Mesenchymal stem cell (in vitro differentiated cells and primary cell): ENCODE measurements around the gene CSNK1D.
A peak's percentile ranks its signal among the peaks of the same experiment; 100 is the strongest.

Source experiments
- DNase-seq: peaks from one replicate; pipeline ENCODE4 v3.0.0-alpha.2; 2013
- H2AFZ ChIP-seq: one replicate; pipeline ENCODE4 v1.6.1; 2013; ENCODE audit warnings: low read depth, mild to moderate bottlenecking, control low read depth, inconsistent platforms, low read length, moderate library complexity
- H2AK5ac ChIP-seq: 2 replicates; pipeline ENCODE4 v1.6.1; 2013; ENCODE audit warnings: low read length, moderate library complexity, mild to moderate bottlenecking, inconsistent platforms; ENCODE audit not compliant: severe bottlenecking
- H2BK120ac ChIP-seq: one replicate; pipeline ENCODE4 v1.6.1; 2013; ENCODE audit warnings: low read depth, mild to moderate bottlenecking, inconsistent platforms, low read length, moderate library complexity
- H2BK12ac ChIP-seq, 2 experiments: one replicate each; pipeline ENCODE4 v1.6.1; 2013; ENCODE audit warnings: inconsistent platforms in 2 of 2, low read length in 2 of 2, mild to moderate bottlenecking in 2 of 2, moderate library complexity in 2 of 2, control low read depth in 1 of 2
- H2BK15ac ChIP-seq: one replicate; pipeline ENCODE4 v1.6.1; 2013; ENCODE audit warnings: mild to moderate bottlenecking, low read depth, inconsistent platforms; ENCODE audit not compliant: poor library complexity, severe bottlenecking
- H2BK5ac ChIP-seq: 2 replicates; pipeline ENCODE4 v1.6.1; 2013; ENCODE audit warnings: low read depth, mild to moderate bottlenecking, low read length, control low read depth, inconsistent platforms; ENCODE audit not compliant: poor library complexity, severe bottlenecking
- H3K14ac ChIP-seq, 2 experiments: one replicate each; pipeline ENCODE4 v1.6.1; 2013; ENCODE audit warnings: inconsistent platforms in 2 of 2, low read length in 2 of 2, control low read depth in 1 of 2, mild to moderate bottlenecking in 1 of 2, moderate library complexity in 1 of 2
- H3K18ac ChIP-seq, 2 experiments: one replicate each; pipeline ENCODE4 v1.6.1; 2013; ENCODE audit warnings: inconsistent platforms in 2 of 2, low read length in 2 of 2, control low read depth in 1 of 2, low read depth in 1 of 2, mild to moderate bottlenecking in 1 of 2
- H3K23ac ChIP-seq, 2 experiments: one replicate each; pipeline ENCODE4 v1.6.1; 2013; ENCODE audit warnings: inconsistent platforms in 2 of 2, low read length in 2 of 2, mild to moderate bottlenecking in 2 of 2, moderate library complexity in 2 of 2, control low read depth in 1 of 2
- H3K27ac ChIP-seq: 2 replicates; pipeline ENCODE4 v1.5.1; 2013; ENCODE audit warnings: mild to moderate bottlenecking, moderate library complexity, low read length, control low read depth, inconsistent platforms; ENCODE audit not compliant: poor library complexity, severe bottlenecking
- H3K27me3 ChIP-seq, 2 experiments: 2 replicates each; pipeline versions ENCODE4 v1.6.1 to v1.7.0; 2013; ENCODE audit warnings: low read length in 2 of 2, mild to moderate bottlenecking in 2 of 2, moderate library complexity in 2 of 2, control low read depth in 1 of 2, inconsistent platforms in 1 of 2; ENCODE audit not compliant: control insufficient read depth in 1 of 2, insufficient read depth in 1 of 2
- H3K36me3 ChIP-seq, 2 experiments: 2 replicates each; pipeline versions ENCODE4 v1.6.1 to v1.7.0; 2013; ENCODE audit warnings: low read length in 2 of 2, control low read depth in 1 of 2, inconsistent platforms in 1 of 2, low read depth in 1 of 2, mild to moderate bottlenecking in 1 of 2; ENCODE audit not compliant: insufficient read depth in 2 of 2, control insufficient read depth in 1 of 2
- H3K4ac ChIP-seq, 2 experiments: one replicate each; pipeline ENCODE4 v1.6.1; 2013; ENCODE audit warnings: inconsistent platforms in 2 of 2, low read length in 2 of 2, mild to moderate bottlenecking in 2 of 2, moderate library complexity in 2 of 2, control low read depth in 1 of 2, low read depth in 1 of 2
- H3K4me1 ChIP-seq: 2 replicates; pipeline ENCODE4 v1.6.1; 2013; ENCODE audit warnings: low read depth, low read length, control low read depth; ENCODE audit not compliant: control insufficient read depth, insufficient read depth
- H3K4me2 ChIP-seq: 2 replicates; pipeline ENCODE4 v1.6.1; 2013; ENCODE audit warnings: low read length, mild to moderate bottlenecking, inconsistent platforms; ENCODE audit not compliant: poor library complexity, severe bottlenecking
- H3K4me3 ChIP-seq, 2 experiments: 2 replicates each; pipeline versions ENCODE4 v1.5.1 to v1.7.0; 2013; ENCODE audit warnings: low read length in 2 of 2, mild to moderate bottlenecking in 2 of 2, control low read depth in 1 of 2, low read depth in 1 of 2; ENCODE audit not compliant: insufficient read depth in 1 of 2
- H3K79me1 ChIP-seq: replicated peaks from 2 replicates; pipeline ENCODE4 v1.6.1; 2013; ENCODE audit warnings: mild to moderate bottlenecking, control low read depth, low read length, inconsistent platforms; ENCODE audit not compliant: poor library complexity, severe bottlenecking
- H3K9ac ChIP-seq: 2 replicates; pipeline ENCODE4 v1.7.0; 2013; ENCODE audit warnings: mild to moderate bottlenecking, low read length, moderate library complexity
- H3K9me3 ChIP-seq: 2 replicates; pipeline ENCODE4 v1.7.0; 2013; ENCODE audit warnings: mild to moderate bottlenecking, low read length; ENCODE audit not compliant: control insufficient read depth
- H4K8ac ChIP-seq: one replicate; pipeline ENCODE4 v1.6.1; 2013; ENCODE audit warnings: inconsistent platforms, mild to moderate bottlenecking, low read length, moderate library complexity
- H4K91ac ChIP-seq: one replicate; pipeline ENCODE4 v1.6.1; 2013; ENCODE audit warnings: mild to moderate bottlenecking, low read length, inconsistent platforms
- WGBS: methylation state at CpG from one replicate; pipeline ENCODE4 v1.1.7; 2013; ENCODE audit warnings: mixed read lengths; 5-methylcytosine and 5-hydroxymethylcytosine counted together

CSNK1D gene

DNA sequence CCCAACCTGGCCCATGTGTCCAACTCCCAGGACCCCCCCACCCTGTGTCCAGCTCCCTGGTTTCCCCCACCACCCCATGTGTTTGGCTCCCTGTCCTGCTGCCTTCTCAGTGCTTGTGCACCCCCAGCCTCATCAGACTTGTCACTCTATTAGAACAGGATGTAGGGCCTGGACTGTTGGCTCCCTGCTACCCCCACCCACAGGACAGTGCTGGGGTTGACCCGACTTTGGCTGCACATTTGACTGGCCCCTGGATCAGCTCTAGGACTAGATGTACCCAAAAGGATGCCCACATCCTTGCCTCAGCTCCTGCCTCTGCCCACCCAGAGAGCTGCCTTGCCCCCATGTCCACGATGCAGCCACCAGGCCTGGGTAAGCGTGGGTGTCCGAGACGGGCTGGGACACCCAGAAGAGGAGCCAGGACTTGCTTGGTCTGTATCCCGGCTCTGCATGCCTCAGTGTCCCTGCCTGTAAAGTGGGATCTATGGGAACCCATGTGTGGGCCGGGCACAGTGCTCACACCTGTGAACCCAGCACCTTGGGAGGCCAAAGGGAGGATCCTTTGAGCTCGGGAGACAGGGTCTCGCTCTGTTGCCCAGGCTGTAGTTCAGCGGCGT, 59.4 kb downstream of the CSNK1D start:
- H3K4me2 ChIP-seq, result no peak overlapping the region
- WGBS, result 97% methylated on average over 11 of the region's 11 CpGs
- peak overlapping the region; percentile 8 to 54 for H3K18ac ChIP-seq
- peak overlapping the region; percentile 45 for H4K8ac ChIP-seq
- no peak overlapping the region for H3K23ac ChIP-seq
- H3K9me3 ChIP-seq, result no peaks in the 10 kb centered on the region
- no peak overlapping the region for H2AK5ac ChIP-seq
- no peak overlapping the region for H3K9ac ChIP-seq
- H2BK12ac ChIP-seq, result peak overlapping the region; percentile 85 to 98
- no peak overlapping the region for H2AFZ ChIP-seq
- H3K79me1 ChIP-seq, result peaks cover 22% of the 10 kb centered on the region
- no peak overlapping the region for H3K27ac ChIP-seq
- no peak overlapping the region for H3K4me3 ChIP-seq
- H3K14ac ChIP-seq, result peak overlapping the region in 1 of 2 experiments; percentile 79
- H3K36me3 ChIP-seq, result peaks cover 0 to 2% of the 10 kb centered on the region in 2 experiments
- no peak for DNase-seq
- peaks cover 55% of the 10 kb centered on the region for H3K4me1 ChIP-seq
- peak overlapping the region; percentile 93 for H4K91ac ChIP-seq
- H2BK120ac ChIP-seq, result peak overlapping the region; percentile 56
- peak overlapping the region; percentile 55 to 59 for H3K4ac ChIP-seq
- H2BK15ac ChIP-seq, result peak overlapping the region; percentile 84
- no peak overlapping the region for H2BK5ac ChIP-seq
- no peaks in the 10 kb centered on the region for H3K27me3 ChIP-seq

DNA sequence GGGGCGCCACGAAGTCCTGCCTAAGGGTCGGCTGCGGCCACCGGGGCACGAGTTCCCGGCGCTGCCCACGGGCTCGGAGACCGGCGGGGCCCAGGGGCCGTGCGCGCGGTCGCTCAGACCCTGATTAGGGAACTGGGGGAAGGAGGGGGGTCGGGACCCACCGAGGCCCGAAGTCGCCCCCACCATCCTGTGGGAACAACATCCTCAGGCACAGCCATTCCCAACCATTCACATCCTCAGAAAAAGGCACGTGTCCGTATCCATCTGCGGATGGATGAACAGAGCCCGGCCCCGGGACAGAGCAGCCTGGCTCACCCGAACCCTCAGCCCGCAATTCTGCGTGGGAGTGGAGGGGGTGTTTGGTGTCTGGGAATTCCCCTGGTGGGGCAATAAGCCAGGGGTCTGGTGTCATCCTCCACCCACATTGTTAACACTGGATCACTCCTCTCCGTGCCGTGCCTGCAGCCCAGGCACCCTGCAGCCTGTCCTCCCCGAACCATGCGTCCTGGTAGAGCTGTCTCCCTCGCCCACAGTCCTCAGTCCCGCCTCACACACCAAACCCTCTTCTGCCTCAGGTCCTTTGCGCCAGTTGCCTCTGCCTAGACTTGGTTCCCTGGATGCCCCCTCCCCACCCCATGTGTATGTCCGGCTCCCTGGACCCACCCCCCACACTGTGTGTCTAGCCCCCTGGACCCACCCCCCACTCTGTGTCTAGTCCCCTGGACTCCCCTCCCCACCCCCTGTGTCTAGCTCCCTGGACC, 60.1 kb downstream of the CSNK1D start:
- peak overlapping the region in 1 of 2 experiments; percentile 38 for H3K14ac ChIP-seq
- DNase-seq, result peak; percentile 89
- peak overlapping the region; percentile 99 for H4K91ac ChIP-seq
- no peak overlapping the region for H2AK5ac ChIP-seq
- H2BK120ac ChIP-seq, result peak overlapping the region; percentile 100
- H3K4me3 ChIP-seq, result peak overlapping the region; percentile 76 to 82
- H2BK15ac ChIP-seq, result peak overlapping the region; percentile 96
- H3K27ac ChIP-seq, result no peak overlapping the region
- peak overlapping the region; percentile 97 for H2BK5ac ChIP-seq
- WGBS, result 24% methylated on average over 16 of the region's 37 CpGs
- H3K9me3 ChIP-seq, result no peaks in the 10 kb centered on the region
- peak overlapping the region in 1 of 2 experiments; percentile 77 for H3K23ac ChIP-seq
- H3K36me3 ChIP-seq, result peaks cover 0 to 2% of the 10 kb centered on the region in 2 experiments
- peak overlapping the region; percentile 96 to 98 for H3K4ac ChIP-seq
- H4K8ac ChIP-seq, result peak overlapping the region; percentile 89
- H3K27me3 ChIP-seq, result no peaks in the 10 kb centered on the region
- H3K18ac ChIP-seq, result peak overlapping the region; percentile 93 to 99
- H3K4me2 ChIP-seq, result peak overlapping the region; percentile 94
- peak overlapping the region; percentile 52 to 92 for H2BK12ac ChIP-seq
- H3K9ac ChIP-seq, result peak overlapping the region; percentile 86
- peak overlapping the region; percentile 92 for H2AFZ ChIP-seq
- peaks cover 17% of the 10 kb centered on the region for H3K79me1 ChIP-seq
- peaks cover 48% of the 10 kb centered on the region for H3K4me1 ChIP-seq

DNA sequence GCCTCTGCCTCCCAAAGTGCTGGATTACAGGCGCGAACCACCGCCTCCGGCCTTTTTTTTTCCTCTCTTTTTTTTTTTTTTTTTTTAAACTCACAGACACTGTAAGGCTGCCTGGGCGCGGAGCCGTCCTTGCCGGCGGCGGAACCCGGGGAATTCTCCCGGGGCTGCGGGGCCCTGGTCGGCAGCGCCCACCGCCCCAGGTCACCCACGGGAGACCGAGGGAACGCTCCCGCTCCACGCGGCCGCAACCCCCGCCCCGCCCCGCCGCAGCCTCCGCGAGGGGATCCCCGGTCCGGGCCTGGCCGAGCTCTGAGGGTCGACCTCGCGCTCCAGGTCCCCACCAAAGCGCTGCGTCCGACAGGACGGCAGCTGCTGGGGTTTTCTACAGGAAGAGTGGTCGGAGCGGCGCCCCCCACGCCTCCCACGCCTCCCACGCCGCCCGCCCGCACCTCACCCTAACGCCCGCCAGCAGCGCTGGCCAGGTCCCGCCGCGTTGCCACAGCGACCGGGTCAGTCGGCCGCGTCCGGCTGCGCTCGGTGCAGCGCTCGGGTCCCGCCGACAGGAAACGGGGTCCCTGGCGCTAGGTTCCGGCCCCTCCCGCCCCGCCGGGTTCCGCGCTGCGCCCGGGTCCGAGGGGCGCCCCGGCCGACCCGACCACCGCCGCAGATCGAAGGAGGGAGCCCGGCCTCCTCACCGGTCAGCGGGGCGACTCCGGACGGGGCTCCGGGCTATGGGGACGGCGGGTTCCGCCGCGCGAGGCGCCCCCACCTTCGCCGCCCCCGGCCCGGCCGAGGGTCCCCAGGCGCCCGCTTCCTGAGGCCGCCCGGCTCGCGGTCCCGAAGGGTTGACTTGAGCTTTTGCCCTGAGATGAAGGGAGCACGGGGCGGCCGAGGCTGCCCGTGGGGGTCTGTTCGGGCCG, 60.9 kb downstream of the CSNK1D start, which contains the start of gene CCDC57:
Gene CCDC57, minus strand, starts transcription at position 512 of the 920 bp plus-strand sequence. CDS start 10,898 bp downstream, outside the sequence.
- Histone ChIP-seq H3K27ac (no peak within 1 kb of the TSS), H2BK5ac (peak within 1 kb of the TSS; percentile 97), H3K4me2 (peak within 1 kb of the TSS; percentile 94), H3K27me3 (no peaks in the 10 kb centered on the region), H3K79me1 (peaks cover 17% of the 10 kb centered on the region), H3K23ac (peak within 1 kb of the TSS in 1 of 2 experiments; percentile 77), H3K4me3 (peak within 1 kb of the TSS; percentile 76 to 82), H2BK120ac (peak within 1 kb of the TSS; percentile 100), H2BK15ac (peak within 1 kb of the TSS; percentile 96), H3K14ac (peak within 1 kb of the TSS; percentile 38 to 57), H3K18ac (peak within 1 kb of the TSS; percentile 93 to 99), H3K9me3 (no peaks in the 10 kb centered on the region), H3K36me3 (peaks cover 0 to 2% of the 10 kb centered on the region in 2 experiments), H2BK12ac (peak within 1 kb of the TSS; percentile 52 to 92), H3K9ac (peak within 1 kb of the TSS; percentile 86), H2AK5ac (no peak within 1 kb of the TSS), H4K91ac (peak within 1 kb of the TSS; percentile 99), H2AFZ (peak within 1 kb of the TSS; percentile 92), H3K4ac (peak within 1 kb of the TSS; percentile 96 to 98), H4K8ac (peak within 1 kb of the TSS; percentile 89), H3K4me1 (peaks cover 41% of the 10 kb centered on the region)
- WGBS, result 1% methylated on average over 83 of the region's 116 CpGs
- DNase-seq, result peak; percentile 83
